NCI-H526 (cell line): Measurements from ENCODE around the gene THUMPD2.
"Not testable (repeated sequence)": the region's sequence is repeated elsewhere in the genome, so short reads cannot be mapped to it uniquely, and the experiment has no call there.

Experiments used
- DNase-seq, 2 experiments: peaks; one replicate each; lab custom pipeline; 2025; lab: John Stamatoyannopoulos, UW

Gene THUMPD2

GRCh38 chr2:39778775-39779340 is at the start of gene THUMPD2:
THUMPD2 (minus strand) TSS chr2:39779258; CDS start chr2:39779239, 19 bp downstream.
- peak; percentile 53 to 90 for DNase-seq

GRCh38 chr2:39821871-39822270 is 42.8 kb upstream of the THUMPD2 start:
- DNase-seq: no peak

GRCh38 chr2:39816845-39817244 is 37.8 kb upstream of the THUMPD2 start:
- no peak for DNase-seq

GRCh38 chr2:39816428-39816827 is 37.4 kb upstream of the THUMPD2 start:
- DNase-seq: no peak

- DNase-seq: no peak
Measured at GRCh38 chr2:39805936-39806608, 27.0 kb upstream of the THUMPD2 start.

- no peak for DNase-seq
Measured at GRCh38 chr2:39803839-39804238, 24.8 kb upstream of the THUMPD2 start.

- no peak for DNase-seq
Measured at GRCh38 chr2:39800752-39801151, 21.7 kb upstream of the THUMPD2 start.

GRCh38 chr2:39796134-39796533 is 17.1 kb upstream of the THUMPD2 start:
- DNase-seq: no peak

- not testable (repeated sequence) for DNase-seq
Measured at GRCh38 chr2:39790216-39790818, 11.3 kb upstream of the THUMPD2 start.

GRCh38 chr2:39787950-39788349 is 8.9 kb upstream of the THUMPD2 start:
- no peak for DNase-seq

GRCh38 chr2:39786761-39787522 is 7.9 kb upstream of the THUMPD2 start:
- no peak for DNase-seq

- no peak for DNase-seq
Measured at GRCh38 chr2:39782591-39782990, 3.5 kb upstream of the THUMPD2 start.

- no peak for DNase-seq
Measured at GRCh38 chr2:39781697-39782096, 2.6 kb upstream of the THUMPD2 start.

- no peak for DNase-seq
Measured at GRCh38 chr2:39780825-39781600, 2.0 kb upstream of the THUMPD2 start.

- DNase-seq: no peak
Measured at GRCh38 chr2:39779927-39780326, 869 bp upstream of the THUMPD2 start.

GRCh38 chr2:39779341-39779851 is 338 bp upstream of the THUMPD2 start:
- DNase-seq: no peak

GRCh38 chr2:39778233-39778632 is 825 bp downstream of the THUMPD2 start:
- DNase-seq: peak in 1 of 2 experiments; percentile 20

GRCh38 chr2:39772812-39773152 is 6.3 kb downstream of the THUMPD2 start:
- no peak for DNase-seq

- no peak for DNase-seq
Measured at GRCh38 chr2:39772086-39772811, 6.8 kb downstream of the THUMPD2 start.

- DNase-seq: no peak
Measured at GRCh38 chr2:39762448-39762847, 16.6 kb downstream of the THUMPD2 start.

- no peak for DNase-seq
Measured at GRCh38 chr2:39757156-39757555, 21.9 kb downstream of the THUMPD2 start.
